IMR-90 (cell line): ENCODE results near the gene KIR3DL3. TPM values are rescaled to one million over a fixed set of nuclear protein-coding genes. Genes with fewer than 3 reads are reported as not detected.

Source experiments
- ATAC-seq: fragments of 200-7000 bp; cut with Tn5 transposase; 2 replicates; pipeline ENCODE4 v1.9.1; 2020; ENCODE audit warnings: low read depth, mild to moderate bottlenecking, moderate library complexity
- BruUV-seq: library from RNA; stranded (reverse); fragments of 400-500 nt; replicated peaks from 2 replicates; lab custom pipeline; 2021; lab: Mats Ljungman, UMichigan
- CTCF ChIA-PET: fragments of 300-600 bp; formaldehyde crosslinking; extraction: SDS; loops from one replicate; lab custom pipeline; 2021; ENCODE audit warnings: antibody characterized with exemption; lab: Yijun Ruan, JAX
- POLR2A ChIA-PET: fragments of 300-600 bp; sonication (Branson Sonifier 250); formaldehyde crosslinking; loops from one replicate; lab custom pipeline; 2022; ENCODE audit warnings: antibody characterized with exemption; ENCODE audit not compliant: unreplicated experiment; lab: Charles Lee
- DNase-seq: peaks from one replicate; pipeline ENCODE4 v3.0.0; 2013
- H2AFZ ChIP-seq: replicated peaks from 2 replicates; pipeline ENCODE3; 2013; ENCODE audit warnings: low read length, mild to moderate bottlenecking; ENCODE audit not compliant: poor library complexity
- H2AK5ac ChIP-seq: 2 replicates; pipeline ENCODE4 v1.6.1; 2013; ENCODE audit warnings: low read depth, low read length, inconsistent platforms
- H2AK9ac ChIP-seq: replicated peaks from 2 replicates; pipeline ENCODE3; 2013; ENCODE audit warnings: mild to moderate bottlenecking, low read depth, low read length, moderate library complexity; ENCODE audit not compliant: poor library complexity
- H2BK120ac ChIP-seq: 2 replicates; pipeline ENCODE4 v1.6.1; 2013; ENCODE audit warnings: low read depth, low read length, inconsistent platforms
- H2BK15ac ChIP-seq: 3 replicates; pipeline ENCODE4 v1.6.1; 2013; ENCODE audit warnings: low read depth, low read length, inconsistent platforms
- H2BK20ac ChIP-seq: 2 replicates; pipeline ENCODE4 v1.6.1; 2013; ENCODE audit warnings: low read depth, mild to moderate bottlenecking, inconsistent platforms, low read length, moderate library complexity
- H2BK5ac ChIP-seq: 2 replicates; pipeline ENCODE4 v1.6.1; 2013; ENCODE audit warnings: mild to moderate bottlenecking, low read depth, low read length, inconsistent platforms; ENCODE audit not compliant: poor library complexity, severe bottlenecking
- H3K14ac ChIP-seq: replicated peaks from 2 replicates; pipeline ENCODE4 v1.6.1; 2013; ENCODE audit warnings: low read depth, low read length, inconsistent platforms
- H3K18ac ChIP-seq: 2 replicates; pipeline ENCODE4 v1.6.1; 2013; ENCODE audit warnings: low read depth, low read length, control low read depth
- H3K23ac ChIP-seq: 2 replicates; pipeline ENCODE4 v1.6.1; 2013; ENCODE audit warnings: low read depth, low read length, inconsistent platforms
- H3K27ac ChIP-seq: 2 replicates; pipeline ENCODE4 v1.5.1; 2013; ENCODE audit warnings: mild to moderate bottlenecking, control low read depth, low read length; ENCODE audit not compliant: insufficient read depth
- H3K27me3 ChIP-seq: 2 replicates; pipeline ENCODE4 v1.6.1; 2013; ENCODE audit warnings: low read length; ENCODE audit not compliant: control insufficient read depth, insufficient read depth
- H3K36me3 ChIP-seq: 2 replicates; pipeline ENCODE4 v1.6.1; 2013; ENCODE audit warnings: low read length, mixed read lengths; ENCODE audit not compliant: control insufficient read depth, insufficient read depth
- H3K4ac ChIP-seq: 2 replicates; pipeline ENCODE4 v1.6.1; 2013; ENCODE audit warnings: low read depth, low read length, inconsistent platforms
- H3K4me1 ChIP-seq: 2 replicates; pipeline ENCODE4 v1.6.1; 2013; ENCODE audit warnings: low read length, mixed read lengths; ENCODE audit not compliant: control insufficient read depth, insufficient read depth
- H3K4me2 ChIP-seq: 2 replicates; pipeline ENCODE4 v1.6.1; 2013; ENCODE audit warnings: low read depth, mild to moderate bottlenecking, control low read depth, low read length, moderate library complexity
- H3K4me3 ChIP-seq: 2 replicates; pipeline ENCODE4 v1.5.1; 2013; ENCODE audit warnings: low read depth, mild to moderate bottlenecking, control low read depth, low read length, moderate library complexity; ENCODE audit not compliant: insufficient read depth
- H3K56ac ChIP-seq: 2 replicates; pipeline ENCODE4 v1.6.1; 2013; ENCODE audit warnings: low read length, inconsistent platforms; ENCODE audit not compliant: insufficient read depth; ENCODE audit errors: extremely low read depth
- H3K79me1 ChIP-seq, 2 experiments: 2 replicates each; pipeline ENCODE4 v1.6.1; 2013; ENCODE audit warnings: low read length in 2 of 2, inconsistent platforms in 1 of 2, low read depth in 1 of 2
- H3K9ac ChIP-seq: 2 replicates; pipeline ENCODE4 v1.6.1; 2013; ENCODE audit warnings: low read depth, low read length, control low read depth
- H3K9me1 ChIP-seq: 2 replicates; pipeline ENCODE4 v1.6.1; 2013; ENCODE audit warnings: low read length, inconsistent platforms; ENCODE audit not compliant: insufficient read depth
- H3K9me3 ChIP-seq: 2 replicates; pipeline ENCODE4 v1.6.1; 2013; ENCODE audit warnings: low read length; ENCODE audit not compliant: control insufficient read depth, insufficient read depth
- H4K20me1 ChIP-seq: 2 replicates; pipeline ENCODE4 v1.6.1; 2013; ENCODE audit warnings: low read length, inconsistent platforms; ENCODE audit not compliant: insufficient read depth
- H4K5ac ChIP-seq: 2 replicates; pipeline ENCODE4 v1.6.1; 2013; ENCODE audit warnings: mild to moderate bottlenecking, low read depth, low read length, control low read depth
- H4K8ac ChIP-seq, 2 experiments: 2 replicates each; pipeline ENCODE4 v1.6.1; 2013; ENCODE audit warnings: low read depth in 2 of 2, low read length in 2 of 2, control low read depth in 1 of 2, inconsistent platforms in 1 of 2
- H4K91ac ChIP-seq: 2 replicates; pipeline ENCODE4 v1.6.1; 2013; ENCODE audit warnings: low read depth, low read length, inconsistent platforms; ENCODE audit not compliant: insufficient read depth
- BHLHE40 ChIP-seq: fragments of 150-350 bp; IDR thresholded peaks from 2 replicates; pipeline ENCODE4 v1.6.1; 2016; ENCODE audit warnings: mild to moderate bottlenecking, low read depth, low read length
- CEBPB ChIP-seq: IDR thresholded peaks from 2 replicates; pipeline ENCODE4 v1.6.1; 2012; ENCODE audit warnings: low read depth, low read length, improper control_type of control experiment
- CTCF ChIP-seq: conservative IDR thresholded peaks from 2 replicates; pipeline ENCODE4 v1.5.1; 2012; ENCODE audit warnings: mild to moderate bottlenecking, low read depth, low read length, improper control_type of control experiment
- ELK1 ChIP-seq: fragments of 150-350 bp; IDR thresholded peaks from 2 replicates; pipeline ENCODE4 v1.6.1; 2016; ENCODE audit warnings: low read depth, mild to moderate bottlenecking, low read length, moderate library complexity, borderline replicate concordance
- MXI1 ChIP-seq: IDR thresholded peaks from 2 replicates; pipeline ENCODE4 v1.6.1; 2012; ENCODE audit warnings: low read depth, mild to moderate bottlenecking, low read length, moderate library complexity, borderline replicate concordance
- NFE2L2 ChIP-seq: fragments of 150-350 bp; IDR thresholded peaks from 2 replicates; pipeline ENCODE4 v1.6.1; 2016; ENCODE audit warnings: low read depth, mild to moderate bottlenecking, low read length
- POLR2A ChIP-seq: IDR thresholded peaks from 2 replicates; pipeline ENCODE4 v1.6.1; 2012; ENCODE audit warnings: mild to moderate bottlenecking, low read depth, low read length
- RAD21 ChIP-seq: IDR thresholded peaks from 2 replicates; pipeline ENCODE4 v1.6.1; 2012; ENCODE audit warnings: low read length, improper control_type of control experiment
- RCOR1 ChIP-seq: IDR thresholded peaks from 2 replicates; pipeline ENCODE4 v1.6.1; 2012; ENCODE audit warnings: mild to moderate bottlenecking, low read length, improper control_type of control experiment; ENCODE audit not compliant: insufficient replicate concordance
- SMC3 ChIP-seq: fragments of 150-350 bp; IDR thresholded peaks from 2 replicates; pipeline ENCODE4 v1.6.1; 2016; ENCODE audit warnings: low read depth, mild to moderate bottlenecking, antibody characterized with exemption, low read length, moderate library complexity
- WGBS, 2 experiments: methylation state at CpG; one replicate each; pipeline versions ENCODE4 v1.1.5 to v1.1.7; 2013; ENCODE audit warnings: missing lambda C conversion rate in 2 of 2; ENCODE audit not compliant: insufficient read length in 1 of 2; ENCODE audit errors: extremely low coverage in 2 of 2; 5-methylcytosine and 5-hydroxymethylcytosine counted together
- dilution Hi-C: fragments of 300-500 bp; cut with HindIII; formaldehyde crosslinking; loops from one replicate; pipeline ENCODE4 v1.14.3; 2018; ENCODE audit warnings: low sequenced_read_pairs; ENCODE audit not compliant: unreplicated experiment
- in situ Hi-C: fragments of 300-500 bp; cut with MboI; formaldehyde crosslinking; loops from 3 replicates; pipeline ENCODE4 v1.14.3; 2019; ENCODE audit warnings: low sequenced_read_pairs, inconsistent platforms, mixed read lengths
- intact Hi-C: fragments of 100-400 bp; cut with micrococcal nuclease; formaldehyde crosslinking; loops from 2 replicates; pipeline ENCODE4 v1.10.0; 2022
- polyA plus RNA-seq, 3 experiments: library from polyadenylated mRNA; depleted of rRNA; stranded (reverse); fragments of >200 nt; gene quantifications; 2 replicates each; pipeline ENCODE4 v1.2.3, GENCODE V29; 2012; ENCODE audit warnings: low replicate concordance in 1 of 3
- total RNA-seq: library from RNA; depleted of rRNA; stranded (reverse); fragments of >200 nt; gene quantifications from 2 replicates; pipeline ENCODE4 v1.2.3, GENCODE V29; 2012

Gene KIR3DL3
- total and polyA plus RNA-seq, 2 of the 4 experiments (the other 2 are of a cell fraction) = not detected

GRCh38 chr19:54739587-54740497 is 15.6 kb downstream of the KIR3DL3 start:
- in situ Hi-C loops = no loop called here

More at GRCh38 chr19:54739587-54740497, 15.6 kb downstream of the KIR3DL3 start:
- no peak overlapping the region for H2AFZ ChIP-seq
- DNase-seq (no peak), ATAC-seq (no peak)
- POLR2A ChIA-PET = no interaction called here
- no peak overlapping the region for H3K4me2 ChIP-seq
- no peaks in the 10 kb centered on the region for H3K9me1 ChIP-seq
- H3K27ac ChIP-seq = no peak overlapping the region
- H4K91ac ChIP-seq = no peak overlapping the region
- H3K4me3 ChIP-seq = no peak overlapping the region
- no peak overlapping the region for H2BK5ac ChIP-seq
- H4K5ac ChIP-seq = no peak overlapping the region
- H3K18ac ChIP-seq = no peak overlapping the region
- H2AK5ac ChIP-seq = no peak overlapping the region
- no TSS peak for BruUV-seq
- no peak overlapping the region for H4K8ac ChIP-seq
- H3K4ac ChIP-seq = no peak overlapping the region
- no peaks in the 10 kb centered on the region for H3K79me1 ChIP-seq
- no peak overlapping the region for H2BK15ac ChIP-seq
- H3K56ac ChIP-seq = no peak overlapping the region
- H2BK20ac ChIP-seq = no peak overlapping the region
- intact Hi-C loops (no loop called here), dilution Hi-C loops (no loop called here)
- H2BK120ac ChIP-seq = no peak overlapping the region
- H3K36me3 ChIP-seq = no peaks in the 10 kb centered on the region
- H3K27me3 ChIP-seq = no peaks in the 10 kb centered on the region
- H4K20me1 ChIP-seq = no peaks in the 10 kb centered on the region
- CTCF ChIA-PET = no interaction called here
- no peak overlapping the region for H3K9ac ChIP-seq
- H3K23ac ChIP-seq = no peak overlapping the region
- H3K14ac ChIP-seq = no peak overlapping the region
- H3K9me3 ChIP-seq = peaks cover 28% of the 10 kb centered on the region
- TF ChIP-seq RCOR1 (no peak), SMC3 (no peak), RAD21 (no peak), NFE2L2 (no peak), CEBPB (no peak), POLR2A (no peak), CTCF (no peak), BHLHE40 (no peak), ELK1 (no peak), MXI1 (no peak)
- WGBS, 2 experiments = 24% methylated on average over 3 of the region's 13 CpGs; no CpG with 5 or more reads in 1 of the 2 experiments
- no peaks in the 10 kb centered on the region for H3K4me1 ChIP-seq
- no peak overlapping the region for H2AK9ac ChIP-seq
